ENCODE measurements around the gene GDA.

DNA sequence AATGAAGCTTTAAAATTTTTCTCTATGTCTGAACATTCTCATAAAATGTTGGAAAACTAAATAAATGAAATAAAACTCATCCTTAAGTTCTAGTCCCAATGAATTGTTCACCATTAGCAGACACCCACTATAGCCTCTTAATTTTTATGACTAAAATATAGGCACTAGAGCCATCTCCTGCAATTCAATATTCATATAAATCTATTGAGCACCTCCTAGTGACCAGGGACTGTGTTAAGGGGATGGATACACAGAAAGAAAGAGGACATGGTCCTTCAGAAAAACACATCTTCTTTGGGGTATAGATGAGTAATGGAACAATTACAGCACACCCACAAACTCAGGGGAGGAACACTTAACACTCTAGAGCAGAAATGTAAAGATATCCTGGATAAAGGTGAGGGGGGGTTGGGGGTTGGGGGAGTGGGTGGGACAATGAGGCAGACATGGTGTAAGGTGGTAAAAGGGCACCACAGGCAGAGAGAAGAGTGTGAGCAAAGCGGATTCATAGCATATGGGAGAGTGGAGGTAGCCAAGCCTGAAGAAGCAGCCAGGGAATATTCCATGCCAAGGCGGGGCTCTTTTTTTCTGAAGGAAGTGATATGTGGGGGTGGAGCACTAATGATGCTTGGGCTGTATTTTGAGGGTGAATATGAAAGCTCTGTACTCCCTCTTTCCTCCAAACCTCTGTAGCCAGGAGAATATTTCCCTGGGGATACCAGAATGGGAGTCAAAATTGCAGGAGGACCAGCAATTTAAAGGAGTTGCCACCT, 3.3 kb upstream of the GDA start:
- TF ChIP-seq, protein P1, sequence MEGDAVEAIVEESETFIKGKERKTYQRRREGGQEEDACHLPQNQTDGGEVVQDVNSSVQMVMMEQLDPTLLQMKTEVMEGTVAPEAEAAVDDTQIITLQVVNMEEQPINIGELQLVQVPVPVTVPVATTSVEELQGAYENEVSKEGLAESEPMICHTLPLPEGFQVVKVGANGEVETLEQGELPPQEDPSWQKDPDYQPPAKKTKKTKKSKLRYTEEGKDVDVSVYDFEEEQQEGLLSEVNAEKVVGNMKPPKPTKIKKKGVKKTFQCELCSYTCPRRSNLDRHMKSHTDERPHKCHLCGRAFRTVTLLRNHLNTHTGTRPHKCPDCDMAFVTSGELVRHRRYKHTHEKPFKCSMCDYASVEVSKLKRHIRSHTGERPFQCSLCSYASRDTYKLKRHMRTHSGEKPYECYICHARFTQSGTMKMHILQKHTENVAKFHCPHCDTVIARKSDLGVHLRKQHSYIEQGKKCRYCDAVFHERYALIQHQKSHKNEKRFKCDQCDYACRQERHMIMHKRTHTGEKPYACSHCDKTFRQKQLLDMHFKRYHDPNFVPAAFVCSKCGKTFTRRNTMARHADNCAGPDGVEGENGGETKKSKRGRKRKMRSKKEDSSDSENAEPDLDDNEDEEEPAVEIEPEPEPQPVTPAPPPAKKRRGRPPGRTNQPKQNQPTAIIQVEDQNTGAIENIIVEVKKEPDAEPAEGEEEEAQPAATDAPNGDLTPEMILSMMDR (IDR thresholded peaks at IDR 0.05): no peak
- no peak for TF ChIP-seq POLR2A (IDR thresholded peaks at IDR 0.05)
